Measurements from ENCODE around the gene USHBP1. TPM values are rescaled to one million over a fixed set of nuclear protein-coding genes. Genes with fewer than 3 reads are reported as not detected.
"Not testable (repeated sequence)": the region's sequence is repeated elsewhere in the genome, so short reads cannot be mapped to it uniquely, and the experiment has no call there.

Gene USHBP1
- total RNA-seq, 1 experiment from 2014 or later: 0.15 TPM

DNA sequence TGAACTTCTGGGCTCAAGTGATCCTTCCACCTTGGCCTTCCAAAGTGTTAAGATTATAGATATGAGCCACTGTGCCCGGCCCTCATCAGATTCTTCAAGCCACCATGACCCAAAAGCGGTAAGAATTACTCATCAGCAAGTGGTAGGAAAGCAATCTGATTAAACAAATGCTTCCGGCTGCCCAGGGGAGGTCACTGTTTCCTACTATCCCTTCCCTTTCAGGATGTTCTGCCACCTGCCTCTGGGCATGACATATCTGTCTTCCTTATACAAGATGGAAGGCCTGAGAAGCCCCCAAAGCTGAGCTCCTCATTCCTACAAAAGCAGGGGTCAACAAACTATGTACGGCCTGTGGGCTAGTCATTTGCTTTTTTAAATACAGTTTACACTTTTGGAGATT, 31.7 kb upstream of the USHBP1 start:
- no peak overlapping the region for H2AFZ ChIP-seq (ENCODE audit: low read depth, low read length, poor library complexity, severe bottlenecking)
- ChIA-PET CTCF (interaction anchor here (0.6 to 1.2 kb wide), 2 partner anchors 9 to 90 kb away, joined by 3 read pairs; partner anchors contain the start of gene MRPL34), RAD21 (ENCODE audit: low non-redundant PET in 1 of 2, low total read pairs in 2 of 2, uncharacterized antibody in 2 of 2, unreplicated experiment in 2 of 2) (no interaction called here), POLR2A (interaction anchor here (1.8 kb wide), 1 partner anchor 9 kb away, joined by 4 read pairs; the partner anchor contains the start of gene MRPL34)
- peak overlapping the region; percentile 23; the same call in 1 of the 2 replicates for H3K27ac ChIP-seq (ENCODE audit: low read depth, low read length)
- intact Hi-C loops (cut with micrococcal nuclease): no loop called here
- H4K20me1 ChIP-seq (ENCODE audit: insufficient read depth): no peaks in the 10 kb centered on the region
- H3K9me2 ChIP-seq (ENCODE audit: insufficient read depth): no peaks in the 10 kb centered on the region
- H3K4me3 ChIP-seq (replicated peaks in 1 of 2; ENCODE audit: low read depth in 1 of 2, low read length in 2 of 2): no peak overlapping the region
- BruUV-seq (replicated peaks): no TSS peak
- no peak overlapping the region for H3K9ac ChIP-seq (ENCODE audit: low read length)
- H3K9me3 ChIP-seq (ENCODE audit: control insufficient read depth in 1 of 2, insufficient read depth in 1 of 2, low read depth in 1 of 2, low read length in 2 of 2): no peaks in the 10 kb centered on the region; a peak in 1 of 4 replicates
- peaks cover 0 to 10% of the 10 kb centered on the region in 2 experiments; a peak in 2 of 4 replicates for H3K36me3 ChIP-seq (ENCODE audit: control insufficient read depth in 1 of 2, insufficient read depth in 2 of 2, low read length in 2 of 2)
- DNase-seq (ENCODE audit: low read depth, low spot score) (no peak), ATAC-seq (no peak)
- TF ChIP-seq, protein P1, sequence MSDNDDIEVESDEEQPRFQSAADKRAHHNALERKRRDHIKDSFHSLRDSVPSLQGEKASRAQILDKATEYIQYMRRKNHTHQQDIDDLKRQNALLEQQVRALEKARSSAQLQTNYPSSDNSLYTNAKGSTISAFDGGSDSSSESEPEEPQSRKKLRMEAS (IDR thresholded peaks at IDR 0.05): 0 out of 2 replicates have a peak, but pooled peaks have one; percentile 14
- TF ChIP-seq, protein P2, sequence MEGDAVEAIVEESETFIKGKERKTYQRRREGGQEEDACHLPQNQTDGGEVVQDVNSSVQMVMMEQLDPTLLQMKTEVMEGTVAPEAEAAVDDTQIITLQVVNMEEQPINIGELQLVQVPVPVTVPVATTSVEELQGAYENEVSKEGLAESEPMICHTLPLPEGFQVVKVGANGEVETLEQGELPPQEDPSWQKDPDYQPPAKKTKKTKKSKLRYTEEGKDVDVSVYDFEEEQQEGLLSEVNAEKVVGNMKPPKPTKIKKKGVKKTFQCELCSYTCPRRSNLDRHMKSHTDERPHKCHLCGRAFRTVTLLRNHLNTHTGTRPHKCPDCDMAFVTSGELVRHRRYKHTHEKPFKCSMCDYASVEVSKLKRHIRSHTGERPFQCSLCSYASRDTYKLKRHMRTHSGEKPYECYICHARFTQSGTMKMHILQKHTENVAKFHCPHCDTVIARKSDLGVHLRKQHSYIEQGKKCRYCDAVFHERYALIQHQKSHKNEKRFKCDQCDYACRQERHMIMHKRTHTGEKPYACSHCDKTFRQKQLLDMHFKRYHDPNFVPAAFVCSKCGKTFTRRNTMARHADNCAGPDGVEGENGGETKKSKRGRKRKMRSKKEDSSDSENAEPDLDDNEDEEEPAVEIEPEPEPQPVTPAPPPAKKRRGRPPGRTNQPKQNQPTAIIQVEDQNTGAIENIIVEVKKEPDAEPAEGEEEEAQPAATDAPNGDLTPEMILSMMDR (IDR thresholded peaks at IDR 0.05 in 2 of 3, conservative IDR thresholded peaks at IDR 0.05 in 1 of 3; ENCODE audit: borderline replicate concordance in 1 of 3, insufficient read depth in 1 of 3, low read depth in 2 of 3, low read length in 2 of 3): peak in 2 of 3 experiments; percentile 21 to 48; a peak in 2 of 6 replicates
- TF ChIP-seq EZH2 (IDR thresholded peaks at IDR 0.05) (no peak), RAD21 (IDR thresholded peaks at IDR 0.05; ENCODE audit: low read depth) (peak; percentile 58)
- H3K27me3 ChIP-seq (ENCODE audit: insufficient read depth, low read length): no peaks in the 10 kb centered on the region
- H3K4me2 ChIP-seq (ENCODE audit: low read length): peak overlapping the region; percentile 20
- H3K79me2 ChIP-seq (ENCODE audit: insufficient read depth, low read length): peaks cover 37% of the 10 kb centered on the region
- H3K4me1 ChIP-seq (ENCODE audit: control insufficient read depth in 1 of 2, insufficient read depth in 2 of 2, low read length in 2 of 2): peaks cover 20 to 34% of the 10 kb centered on the region in 2 experiments

DNA sequence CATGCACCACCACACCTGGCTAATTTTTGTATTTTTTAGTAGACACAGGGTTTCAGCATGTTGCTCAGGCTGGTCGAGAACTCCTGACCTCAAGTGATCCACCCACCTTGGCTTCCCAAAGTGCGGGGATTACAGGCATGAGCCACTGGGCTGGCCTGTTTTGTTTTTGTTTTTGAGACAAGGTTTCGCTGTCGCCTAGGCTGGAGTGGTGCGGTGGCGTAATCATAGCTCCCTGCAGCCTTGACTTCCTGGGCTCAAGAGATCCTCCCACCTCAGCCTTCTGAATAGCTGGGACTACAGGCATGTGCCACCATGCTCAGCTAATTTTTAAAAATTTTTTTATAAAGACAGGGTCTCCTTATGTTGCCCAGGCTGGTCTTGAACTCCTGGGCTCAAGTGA, 31.0 kb upstream of the USHBP1 start:
- ATAC-seq; H3K9ac ChIP-seq (ENCODE audit: low read length); BruUV-seq (replicated peaks); DNase-seq (ENCODE audit: low read depth, low spot score); H4K20me1 ChIP-seq (ENCODE audit: insufficient read depth); H3K4me2 ChIP-seq (ENCODE audit: low read length); H3K4me3 ChIP-seq (replicated peaks in 1 of 2; ENCODE audit: low read depth in 1 of 2, low read length in 2 of 2); H3K36me3 ChIP-seq (ENCODE audit: control insufficient read depth in 1 of 2, insufficient read depth in 2 of 2, low read length in 2 of 2); H3K9me3 ChIP-seq (ENCODE audit: control insufficient read depth in 1 of 2, insufficient read depth in 1 of 2, low read depth in 1 of 2, low read length in 2 of 2); H3K9me2 ChIP-seq (ENCODE audit: insufficient read depth); H3K27me3 ChIP-seq (ENCODE audit: insufficient read depth, low read length); intact Hi-C loops (cut with micrococcal nuclease); H2AFZ ChIP-seq (ENCODE audit: low read depth, low read length, poor library complexity, severe bottlenecking): not testable (repeated sequence)
- Histone ChIP-seq H3K27ac (ENCODE audit: low read depth, low read length) (peak overlapping the region; percentile 23; the same call in 1 of the 2 replicates), H3K79me2 (ENCODE audit: insufficient read depth, low read length) (peaks cover 37% of the 10 kb centered on the region), H3K4me1 (ENCODE audit: control insufficient read depth in 1 of 2, insufficient read depth in 2 of 2, low read length in 2 of 2) (peaks cover 20 to 40% of the 10 kb centered on the region in 2 experiments)
- ChIA-PET RAD21 (ENCODE audit: low non-redundant PET in 1 of 2, low total read pairs in 2 of 2, uncharacterized antibody in 2 of 2, unreplicated experiment in 2 of 2) (interaction anchor here in 1 of 2 experiments (0.8 kb wide), 1 partner anchor 10 kb away, joined by 3 read pairs; the partner anchor contains the start of gene MRPL34), CTCF (interaction anchor here (1.2 kb wide), 1 partner anchor 10 kb away, joined by 5 read pairs; the partner anchor contains the start of gene MRPL34), POLR2A (interaction anchor here (1.8 kb wide), 1 partner anchor 10 kb away, joined by 4 read pairs; the partner anchor contains the start of gene MRPL34)

All from HCT116 (cell line).